Rectal smooth muscle tissue (tissue), 1 donor: ENCODE data around the gene YTHDF1.

Experiments
- H3K27ac ChIP-seq: one replicate; pipeline ENCODE4 v1.7.0; 2013; ENCODE audit warnings: low read depth, low read length, inconsistent platforms
- H3K27me3 ChIP-seq: one replicate; pipeline ENCODE4 v1.7.0; 2013; ENCODE audit warnings: low read length; ENCODE audit not compliant: control insufficient read depth, insufficient read depth
- H3K36me3 ChIP-seq: one replicate; pipeline ENCODE4 v1.7.0; 2013; ENCODE audit warnings: low read length; ENCODE audit not compliant: control insufficient read depth, insufficient read depth
- H3K4me1 ChIP-seq: one replicate; pipeline ENCODE4 v1.7.0; 2013; ENCODE audit warnings: low read length; ENCODE audit not compliant: control insufficient read depth, insufficient read depth
- H3K4me3 ChIP-seq: one replicate; pipeline ENCODE4 v1.7.0; 2013; ENCODE audit warnings: low read length
- H3K9ac ChIP-seq: one replicate; pipeline ENCODE4 v1.7.0; 2013; ENCODE audit warnings: low read length

YTHDF1 gene

DNA sequence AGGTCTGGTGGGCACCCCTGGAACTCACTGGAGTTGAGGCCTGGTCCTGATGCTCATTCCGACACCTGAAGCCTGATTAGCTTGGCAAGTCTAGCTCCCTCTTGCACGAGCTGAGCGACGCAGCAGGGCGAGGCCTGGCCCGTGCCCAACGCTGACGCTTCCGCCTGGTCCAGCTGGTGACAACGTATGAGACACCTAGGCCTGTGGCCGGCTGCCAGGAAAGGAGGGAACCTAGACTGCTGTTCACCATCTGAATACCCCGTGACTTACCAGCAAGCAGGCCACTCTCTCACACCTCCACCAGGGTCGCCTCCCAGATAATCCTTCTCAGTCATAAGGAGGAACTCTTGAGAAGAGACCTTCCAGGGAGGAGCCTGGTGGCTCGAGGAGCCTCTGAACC is 24.5 kb downstream of the YTHDF1 start:
- Histone ChIP-seq H3K27ac (no peak overlapping the region), H3K4me3 (no peak overlapping the region), H3K4me1 (no peaks in the 10 kb centered on the region), H3K9ac (no peak overlapping the region), H3K36me3 (peaks cover 3% of the 10 kb centered on the region), H3K27me3 (no peaks in the 10 kb centered on the region)

DNA sequence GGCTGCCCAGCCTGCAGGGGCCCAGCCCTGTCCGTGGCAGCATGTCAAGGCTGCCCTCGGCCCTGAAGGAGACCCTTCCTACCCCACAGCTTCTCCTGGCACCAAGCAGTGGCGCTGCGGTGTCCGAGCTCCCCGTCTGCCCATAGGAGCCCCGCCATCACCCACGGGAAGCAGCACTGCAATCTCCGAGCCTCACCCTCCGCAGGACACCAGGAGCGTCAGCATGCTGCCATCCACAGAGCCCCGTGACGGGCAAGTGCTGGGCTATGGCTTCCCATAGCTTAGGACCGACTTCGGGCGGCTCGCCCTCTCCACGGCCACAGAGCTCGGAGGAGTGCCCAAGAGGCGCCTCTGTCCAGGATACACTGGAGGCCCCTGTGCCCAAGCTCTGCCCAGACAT is 25.1 kb downstream of the YTHDF1 start:
- Histone ChIP-seq H3K36me3 (peaks cover 3% of the 10 kb centered on the region), H3K4me3 (no peak overlapping the region), H3K4me1 (no peaks in the 10 kb centered on the region), H3K9ac (no peak overlapping the region), H3K27ac (no peak overlapping the region), H3K27me3 (no peaks in the 10 kb centered on the region)

DNA sequence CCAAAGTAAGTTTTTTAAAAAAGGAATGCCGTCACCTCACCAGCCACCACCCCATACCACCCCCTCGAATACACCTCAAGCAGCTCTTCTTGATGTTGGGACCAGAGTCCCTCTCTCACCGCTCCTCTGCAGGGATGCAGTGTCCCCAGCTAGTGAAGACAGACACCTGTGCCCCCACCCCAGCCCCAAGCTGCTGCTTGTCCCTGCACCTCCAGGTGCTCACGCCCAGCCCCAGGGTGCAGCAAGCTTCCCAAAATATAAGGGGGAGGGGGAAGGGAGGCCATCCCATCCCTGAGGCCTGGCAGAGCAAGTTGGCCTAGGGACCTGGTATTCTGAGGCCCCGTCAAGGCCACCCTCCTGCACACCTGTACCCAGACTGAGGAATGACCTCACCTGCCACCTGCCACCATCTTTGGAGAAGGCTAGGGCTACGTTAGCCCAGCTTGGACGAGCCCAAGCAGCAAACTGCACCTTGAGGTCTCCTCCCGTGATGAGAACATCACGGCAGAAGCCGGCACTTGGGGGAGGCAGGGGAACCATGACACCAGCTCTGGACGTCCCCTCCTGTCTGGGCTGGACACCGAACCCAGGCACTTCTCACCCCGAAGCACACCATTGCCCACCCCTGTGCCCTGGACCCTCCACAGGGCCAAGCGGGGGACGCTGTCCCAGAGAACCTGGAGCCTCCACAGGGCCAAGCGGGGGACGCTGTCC is 25.9 kb downstream of the YTHDF1 start:
- no peaks in the 10 kb centered on the region for H3K27me3 ChIP-seq
- no peaks in the 10 kb centered on the region for H3K4me1 ChIP-seq
- H3K27ac ChIP-seq: no peak overlapping the region
- H3K9ac ChIP-seq: no peak overlapping the region
- no peak overlapping the region for H3K4me3 ChIP-seq
- no peaks in the 10 kb centered on the region for H3K36me3 ChIP-seq

DNA sequence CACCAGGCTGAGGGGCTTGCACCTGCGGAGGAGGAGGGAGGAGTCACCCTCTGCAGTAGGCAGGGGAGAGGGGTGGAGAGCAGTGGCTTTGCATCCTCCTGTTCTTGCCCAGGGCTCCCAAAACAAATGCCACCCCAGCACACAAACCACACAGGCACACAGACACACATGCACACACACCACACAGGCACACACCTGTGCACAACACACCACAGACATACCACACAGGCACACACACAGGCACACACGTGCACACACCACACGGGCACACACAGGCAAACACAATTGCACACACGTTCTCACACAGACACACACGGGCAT is 26.6 kb downstream of the YTHDF1 start:
- no peak overlapping the region for H3K4me3 ChIP-seq
- H3K36me3 ChIP-seq: no peaks in the 10 kb centered on the region
- no peak overlapping the region for H3K27ac ChIP-seq
- no peaks in the 10 kb centered on the region for H3K27me3 ChIP-seq
- no peaks in the 10 kb centered on the region for H3K4me1 ChIP-seq
- no peak overlapping the region for H3K9ac ChIP-seq

DNA sequence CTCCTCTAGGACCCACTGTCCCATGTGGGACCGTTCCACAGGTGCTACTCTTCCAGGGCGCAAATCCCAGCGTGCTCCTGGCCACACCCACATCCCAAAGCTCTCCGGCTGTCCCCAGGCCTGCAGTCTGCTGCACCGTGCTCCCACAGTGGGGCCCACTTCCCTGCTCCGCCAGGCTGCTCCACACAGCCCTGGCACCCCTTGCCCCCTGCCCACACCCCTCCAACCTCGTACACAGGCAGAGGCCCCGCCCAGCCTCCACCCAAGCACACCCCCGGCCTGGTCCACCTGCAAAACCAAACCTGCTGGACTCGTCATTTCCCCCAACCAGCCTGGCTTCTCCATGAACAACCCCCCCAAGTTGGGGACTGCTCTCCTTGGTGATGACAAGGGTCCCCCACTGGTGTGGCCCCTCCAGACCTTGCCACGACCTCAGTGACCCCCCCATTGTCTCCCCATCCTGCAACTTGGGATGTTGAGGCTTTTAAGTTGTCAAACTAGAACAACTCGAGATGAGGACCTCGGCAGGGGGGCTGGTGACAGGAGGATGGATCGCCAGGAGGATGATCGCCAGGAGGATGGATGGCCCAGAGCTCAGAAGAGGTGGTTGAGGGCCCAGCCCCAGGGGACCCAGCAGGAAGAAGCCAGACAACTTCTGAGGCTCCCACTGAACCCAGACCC is 27.1 kb downstream of the YTHDF1 start:
- H3K36me3 ChIP-seq: no peaks in the 10 kb centered on the region
- no peak overlapping the region for H3K9ac ChIP-seq
- no peak overlapping the region for H3K27ac ChIP-seq
- H3K27me3 ChIP-seq: no peaks in the 10 kb centered on the region
- no peaks in the 10 kb centered on the region for H3K4me1 ChIP-seq
- no peak overlapping the region for H3K4me3 ChIP-seq

DNA sequence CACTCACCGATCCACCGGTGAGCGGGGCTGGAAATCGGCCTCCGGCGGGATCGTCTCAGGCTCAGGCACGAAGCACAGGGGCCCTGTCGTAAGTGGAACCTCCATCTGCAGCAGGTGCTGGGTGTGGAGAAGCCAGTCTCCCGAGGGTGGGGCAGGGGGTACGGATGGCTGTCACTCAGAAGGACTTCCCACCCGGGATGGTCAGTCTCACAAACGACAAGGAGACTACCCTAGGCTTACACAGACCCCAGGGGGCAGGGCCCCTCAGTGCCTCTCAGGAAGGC is 27.8 kb downstream of the YTHDF1 start:
- Histone ChIP-seq H3K4me1 (no peaks in the 10 kb centered on the region), H3K27me3 (peaks cover under 1% of the 10 kb centered on the region), H3K27ac (no peak overlapping the region), H3K9ac (no peak overlapping the region), H3K36me3 (no peaks in the 10 kb centered on the region), H3K4me3 (no peak overlapping the region)

DNA sequence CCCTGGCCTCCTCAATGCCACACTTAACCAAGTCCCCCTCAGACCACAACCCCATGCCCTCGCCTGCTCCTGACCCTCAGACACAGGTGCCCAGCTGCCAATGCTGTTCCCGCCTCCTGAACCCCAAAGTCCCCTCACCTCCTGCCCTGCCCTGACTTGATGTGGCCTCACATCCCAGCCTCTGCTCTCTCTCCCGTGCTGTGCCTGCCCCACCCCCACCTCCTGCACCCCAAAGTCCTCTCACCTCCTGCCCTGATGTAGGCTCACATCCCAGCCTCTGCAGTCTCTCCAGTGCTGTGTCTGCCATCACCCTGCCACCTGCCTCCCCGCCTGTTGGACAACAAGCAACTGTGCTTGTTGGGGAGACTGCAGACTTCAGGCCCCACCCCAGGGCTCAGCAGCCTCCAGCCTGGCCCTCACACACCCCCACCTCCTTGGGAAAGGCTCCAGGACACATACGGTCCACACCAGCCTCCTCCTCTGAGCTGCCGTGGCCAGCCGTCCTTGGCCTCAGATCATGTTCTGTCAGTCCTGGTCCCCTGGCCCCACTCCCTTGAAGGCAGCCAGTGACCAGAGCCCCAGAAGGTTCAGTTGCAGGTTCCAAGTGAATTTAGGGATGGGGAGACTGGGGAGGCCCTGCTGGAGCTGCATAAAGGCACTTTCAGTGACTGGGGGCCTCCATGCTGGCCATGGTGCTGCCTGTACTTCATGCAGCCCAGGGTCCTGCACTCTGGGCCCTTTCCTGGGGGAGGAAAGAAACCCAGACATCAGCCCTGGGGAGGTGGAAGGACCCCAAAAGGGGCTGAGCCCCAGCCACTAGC is 28.4 kb downstream of the YTHDF1 start:
- Histone ChIP-seq H3K4me3 (no peak overlapping the region), H3K27ac (no peak overlapping the region), H3K9ac (no peak overlapping the region), H3K4me1 (no peaks in the 10 kb centered on the region), H3K36me3 (no peaks in the 10 kb centered on the region), H3K27me3 (peaks cover 3% of the 10 kb centered on the region)

DNA sequence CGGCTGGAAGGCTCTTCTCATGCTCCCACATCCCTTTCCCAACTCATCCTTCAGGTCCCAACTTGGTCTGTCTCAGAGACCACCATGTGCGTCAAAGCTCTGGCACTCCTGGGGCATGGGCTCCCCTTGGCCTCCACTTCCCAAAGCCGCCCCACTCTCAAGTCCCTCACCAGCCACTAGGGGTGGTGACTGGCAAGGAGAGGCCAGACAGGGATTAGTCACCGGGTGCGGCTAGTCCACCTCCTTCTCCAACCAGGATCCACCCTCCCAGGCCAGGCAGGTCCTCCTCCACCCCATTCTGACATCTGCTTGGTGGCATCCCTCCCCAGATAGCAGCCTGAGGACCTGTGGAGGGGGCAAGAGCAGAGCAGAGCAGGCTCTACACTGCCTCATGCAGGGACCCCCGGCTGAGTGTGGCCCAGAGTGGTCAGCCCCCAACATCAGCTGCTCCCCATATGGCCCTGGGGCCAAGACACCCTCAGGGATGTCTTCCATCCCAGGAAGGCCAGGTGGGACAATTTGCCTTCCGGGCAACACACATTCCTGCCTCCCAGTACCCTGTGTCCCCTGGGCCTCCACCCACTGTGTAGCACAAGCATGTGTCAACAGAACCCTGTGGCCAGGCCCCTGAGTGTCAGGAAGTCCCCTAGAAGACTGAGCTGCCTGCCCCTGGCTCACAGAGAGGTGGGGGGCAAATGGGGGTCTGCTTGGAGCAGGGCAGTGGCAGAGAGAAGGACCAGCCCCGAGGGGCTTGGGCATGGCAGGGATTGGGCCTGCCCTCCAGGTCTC is 29.2 kb downstream of the YTHDF1 start:
- Histone ChIP-seq H3K27me3 (peaks cover 3% of the 10 kb centered on the region), H3K4me1 (no peaks in the 10 kb centered on the region), H3K27ac (no peak overlapping the region), H3K4me3 (no peak overlapping the region), H3K36me3 (no peaks in the 10 kb centered on the region), H3K9ac (no peak overlapping the region)

DNA sequence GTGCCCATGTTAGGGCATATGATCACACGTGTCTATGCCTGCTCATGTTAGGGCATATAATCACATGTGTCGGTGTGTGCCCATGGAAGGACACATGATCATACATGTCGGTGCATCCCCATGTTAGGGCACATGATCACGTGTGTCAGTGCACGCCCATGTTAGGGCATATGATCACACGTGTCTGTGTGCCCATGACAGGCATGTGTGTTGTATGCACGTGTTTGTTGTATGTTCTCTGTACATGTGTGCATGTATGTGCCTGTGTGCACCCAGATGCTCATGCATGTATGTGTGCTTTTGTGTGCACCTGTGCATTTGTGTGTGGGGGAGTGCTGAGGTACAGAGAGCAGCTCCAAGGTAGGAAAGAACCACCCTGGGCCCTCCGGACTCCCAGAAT is 29.8 kb downstream of the YTHDF1 start:
- Histone ChIP-seq H3K36me3 (no peaks in the 10 kb centered on the region), H3K4me1 (no peaks in the 10 kb centered on the region), H3K4me3 (no peak overlapping the region), H3K9ac (no peak overlapping the region), H3K27ac (no peak overlapping the region), H3K27me3 (peaks cover 5% of the 10 kb centered on the region)

DNA sequence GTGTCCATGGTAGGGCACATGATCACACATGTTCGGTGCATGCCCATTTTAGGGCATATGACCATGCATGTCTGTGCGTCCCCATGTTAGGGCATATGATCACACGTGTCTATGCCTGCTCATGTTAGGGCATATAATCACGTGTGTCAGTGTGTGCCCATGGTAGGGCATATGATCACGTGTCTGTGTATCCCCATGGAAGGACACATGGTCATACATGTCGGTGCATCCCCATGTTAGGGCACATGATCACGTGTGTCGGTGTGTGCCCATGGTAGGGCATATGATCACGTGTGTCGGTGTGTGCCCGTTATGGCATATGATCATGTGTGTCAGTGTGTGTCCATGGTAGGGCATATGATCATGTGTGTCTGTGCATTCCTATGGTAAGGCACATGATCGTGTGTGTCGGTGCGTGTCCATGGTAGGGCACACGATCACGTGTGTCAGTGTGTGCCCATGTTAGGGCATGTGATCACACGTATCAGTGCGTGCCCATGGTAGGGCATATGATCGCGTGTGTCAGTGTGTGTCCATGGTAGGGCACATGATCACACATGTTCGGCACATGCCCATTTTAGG is 30.6 kb downstream of the YTHDF1 start:
- Histone ChIP-seq H3K4me3 (no peak overlapping the region), H3K4me1 (no peaks in the 10 kb centered on the region), H3K27me3 (peaks cover 11% of the 10 kb centered on the region), H3K36me3 (no peaks in the 10 kb centered on the region), H3K9ac (no peak overlapping the region), H3K27ac (no peak overlapping the region)

DNA sequence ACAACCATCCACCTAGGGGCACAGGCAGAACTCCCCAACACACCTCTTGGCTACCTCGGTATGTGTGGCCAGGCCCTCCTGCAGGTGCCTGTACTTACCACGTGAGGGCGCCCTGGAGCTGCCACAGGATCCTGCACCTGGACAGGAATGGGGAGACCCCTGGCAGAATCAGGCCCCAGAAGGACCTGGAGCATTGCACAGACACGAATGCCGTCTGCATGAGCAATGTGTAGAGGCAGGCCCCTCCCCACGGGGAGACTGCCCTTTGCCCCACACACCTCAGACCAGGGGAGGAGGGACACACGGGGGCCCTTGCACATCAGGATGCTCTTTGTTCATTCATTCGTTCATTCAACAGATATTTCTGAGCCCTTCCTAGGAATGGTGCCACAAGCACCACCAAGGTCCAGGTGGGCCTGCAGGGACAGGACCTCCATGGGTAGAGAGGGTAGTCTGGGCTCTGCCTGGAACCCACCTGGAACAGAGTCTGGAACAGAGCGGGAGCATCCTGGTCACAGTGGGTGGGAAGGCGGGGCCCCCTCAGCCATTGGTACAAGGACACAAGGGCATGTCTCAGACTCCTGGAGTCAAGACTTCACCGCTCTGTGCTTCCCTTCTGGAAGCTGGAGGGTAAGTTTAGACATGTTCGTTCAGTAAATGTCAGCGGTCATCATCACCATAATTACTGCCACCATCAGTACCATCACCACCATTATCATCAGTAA is 32.3 kb downstream of the YTHDF1 start:
- no peaks in the 10 kb centered on the region for H3K4me1 ChIP-seq
- H3K9ac ChIP-seq: no peak overlapping the region
- no peak overlapping the region for H3K4me3 ChIP-seq
- H3K27me3 ChIP-seq: peaks cover 26% of the 10 kb centered on the region
- no peaks in the 10 kb centered on the region for H3K36me3 ChIP-seq
- no peak overlapping the region for H3K27ac ChIP-seq
